Gastrocnemius medialis (tissue), 4 donors: Measurements from ENCODE around the gene ARMC3. TPM values are rescaled to one million over a fixed set of nuclear protein-coding genes. Genes with fewer than 3 reads are reported as not detected.

Source experiments
- ATAC-seq, 2 donors: fragments of 150-250 bp; one replicate each; pipeline ENCODE4 v1.9.1; 2016
- DNase-seq, 2 donors: peaks; one replicate each; pipeline ENCODE4 v3.0.0-alpha.2; 2019
- H3K27ac ChIP-seq, 4 donors: fragments of 200-600 bp; sonication (generic); 1 replicate in 1 of 4; 2 replicates in 3 of 4; pipeline ENCODE4 v1.5.1; 2016 to 2018; ENCODE audit warnings: mild to moderate bottlenecking in 2 of 4, moderate library complexity in 1 of 4
- H3K27me3 ChIP-seq, 3 donors: fragments of 200-600 bp; sonication (generic) in 2 of 3; 1 replicate in 1 of 3; 2 replicates in 2 of 3; pipeline versions ENCODE4 v1.5.1 to v1.6.0; 2016 to 2019; ENCODE audit warnings: mild to moderate bottlenecking in 1 of 3, moderate library complexity in 1 of 3
- H3K36me3 ChIP-seq, 2 donors: fragments of 200-600 bp; sonication (generic) in 1 of 2; one replicate each; pipeline ENCODE4 v1.5.1; 2017 to 2018
- H3K4me1 ChIP-seq, 2 donors: fragments of 200-600 bp; sonication (generic) in 1 of 2; one replicate each; pipeline ENCODE4 v1.5.1; 2016 to 2017; ENCODE audit warnings: mild to moderate bottlenecking in 2 of 2
- H3K4me3 ChIP-seq, 4 donors: fragments of 200-600 bp; sonication (generic) in 3 of 4; 1 replicate in 1 of 4; 2 replicates in 3 of 4; pipeline ENCODE4 v1.5.1; 2016 to 2019; ENCODE audit warnings: mild to moderate bottlenecking in 2 of 4
- H3K9me3 ChIP-seq, 3 donors: fragments of 200-600 bp; sonication (generic) in 2 of 3; 1 replicate in 1 of 3; 2 replicates in 2 of 3; pipeline ENCODE4 v1.5.1; 2016 to 2019
- CTCF ChIP-seq, 5 experiments: fragments of 450-650 bp in 3 of 5; fragments of 200-600 bp in 2 of 5; sonication (generic) in 2 of 5; IDR thresholded peaks in 4 of 5; conservative IDR thresholded peaks in 1 of 5; 1 replicate in 4 of 5; 2 replicates in 1 of 5; pipeline ENCODE4 v1.5.1; 2016 to 2019; ENCODE audit warnings: antibody characterized with exemption in 5 of 5, mild to moderate bottlenecking in 3 of 5, moderate library complexity in 3 of 5
- POLR2A ChIP-seq, 2 donors: fragments of 450-650 bp; IDR thresholded peaks; one replicate each; pipeline ENCODE4 v1.6.1; 2017; ENCODE audit warnings: antibody characterized with exemption in 2 of 2, mild to moderate bottlenecking in 2 of 2, moderate library complexity in 2 of 2
- in situ Hi-C, 4 donors: fragments of 200-750 bp; cut with MboI; loops; one replicate each; pipeline versions ENCODE4 v1.15.0 to v1.8.0; 2017; ENCODE audit warnings: low sequenced_read_pairs in 4 of 4
- intact Hi-C: fragments of 100-400 bp; cut with DNase I; formaldehyde crosslinking; loops from one replicate; pipeline ENCODE4 v1.15.1; 2023; ENCODE audit warnings: low total_unique reads
- total RNA-seq, 4 donors: library from RNA; depleted of rRNA; stranded (reverse); fragments of >200 nt; gene quantifications; one replicate each; pipeline versions ENCODE4 v1.1.0 to v1.2.3, GENCODE V29; 2016

Gene ARMC3
- total RNA-seq, 4 donors from 2014 or later: not detected

- ATAC-seq (no peak), DNase-seq (no peak)
- Histone ChIP-seq H3K4me1 (no peaks in the 10 kb centered on the region), H3K9me3 (no peaks in the 10 kb centered on the region), H3K36me3 (no peaks in the 10 kb centered on the region), H3K27ac (no peak overlapping the region), H3K4me3 (no peak overlapping the region), H3K27me3 (no peaks in the 10 kb centered on the region)
- intact Hi-C loops: no loop called here
- TF ChIP-seq CTCF (IDR thresholded peaks at IDR 0.05 in 4 of 5, conservative IDR thresholded peaks at IDR 0.05 in 1 of 5) (no peak), POLR2A (IDR thresholded peaks at IDR 0.05) (no peak)
- in situ Hi-C loops: no loop called here
Measured at GRCh38 chr10:22911067-22911466, 16.8 kb upstream of the ARMC3 start.

- no peak for DNase-seq
- Histone ChIP-seq H3K27me3 (no peaks in the 10 kb centered on the region), H3K27ac (no peak overlapping the region), H3K36me3 (no peaks in the 10 kb centered on the region), H3K9me3 (no peaks in the 10 kb centered on the region), H3K4me3 (no peak overlapping the region), H3K4me1 (no peaks in the 10 kb centered on the region)
- in situ Hi-C loops (no loop called here), intact Hi-C loops (no loop called here)
- ATAC-seq: no peak
- TF ChIP-seq CTCF (IDR thresholded peaks at IDR 0.05 in 4 of 5, conservative IDR thresholded peaks at IDR 0.05 in 1 of 5) (no peak), POLR2A (IDR thresholded peaks at IDR 0.05) (no peak)
Measured at GRCh38 chr10:22911889-22912762, 15.7 kb upstream of the ARMC3 start.

GRCh38 chr10:22912763-22913384, 15.0 kb upstream of the ARMC3 start:
- no peak for DNase-seq
- TF ChIP-seq CTCF (IDR thresholded peaks at IDR 0.05 in 4 of 5, conservative IDR thresholded peaks at IDR 0.05 in 1 of 5) (no peak), POLR2A (IDR thresholded peaks at IDR 0.05) (no peak)
- Histone ChIP-seq H3K9me3 (no peaks in the 10 kb centered on the region), H3K27me3 (no peaks in the 10 kb centered on the region), H3K27ac (no peak overlapping the region), H3K4me1 (no peaks in the 10 kb centered on the region), H3K36me3 (no peaks in the 10 kb centered on the region), H3K4me3 (no peak overlapping the region)
- in situ Hi-C loops: no loop called here
- ATAC-seq: no peak
- intact Hi-C loops: no loop called here

GRCh38 chr10:22913474-22914092, 14.3 kb upstream of the ARMC3 start:
- TF ChIP-seq CTCF (IDR thresholded peaks at IDR 0.05 in 4 of 5, conservative IDR thresholded peaks at IDR 0.05 in 1 of 5): no peak
- TF ChIP-seq POLR2A (IDR thresholded peaks at IDR 0.05): no peak
- in situ Hi-C loops: no loop called here

More at GRCh38 chr10:22913474-22914092, 14.3 kb upstream of the ARMC3 start:
- Histone ChIP-seq H3K27ac (no peak overlapping the region), H3K27me3 (no peaks in the 10 kb centered on the region), H3K4me1 (no peaks in the 10 kb centered on the region), H3K4me3 (no peak overlapping the region), H3K36me3 (no peaks in the 10 kb centered on the region), H3K9me3 (no peaks in the 10 kb centered on the region)
- ATAC-seq (no peak), DNase-seq (no peak)
- intact Hi-C loops: no loop called here
